Stimulated activated CD8-positive, alpha-beta memory T cell treated with anti-CD3 and anti-CD28 coated beads, Interleukin-12 subunit alpha, Interleukin-12 subunit beta, amount 100 ng/mL, for 1 hour (primary cell): ENCODE measurements around the gene KCNQ1.

Experiments used
- DNase-seq: peaks from one replicate; pipeline ENCODE4 v3.0.0-alpha.2; 2020; ENCODE audit warnings: low read depth

KCNQ1 gene

DNA sequence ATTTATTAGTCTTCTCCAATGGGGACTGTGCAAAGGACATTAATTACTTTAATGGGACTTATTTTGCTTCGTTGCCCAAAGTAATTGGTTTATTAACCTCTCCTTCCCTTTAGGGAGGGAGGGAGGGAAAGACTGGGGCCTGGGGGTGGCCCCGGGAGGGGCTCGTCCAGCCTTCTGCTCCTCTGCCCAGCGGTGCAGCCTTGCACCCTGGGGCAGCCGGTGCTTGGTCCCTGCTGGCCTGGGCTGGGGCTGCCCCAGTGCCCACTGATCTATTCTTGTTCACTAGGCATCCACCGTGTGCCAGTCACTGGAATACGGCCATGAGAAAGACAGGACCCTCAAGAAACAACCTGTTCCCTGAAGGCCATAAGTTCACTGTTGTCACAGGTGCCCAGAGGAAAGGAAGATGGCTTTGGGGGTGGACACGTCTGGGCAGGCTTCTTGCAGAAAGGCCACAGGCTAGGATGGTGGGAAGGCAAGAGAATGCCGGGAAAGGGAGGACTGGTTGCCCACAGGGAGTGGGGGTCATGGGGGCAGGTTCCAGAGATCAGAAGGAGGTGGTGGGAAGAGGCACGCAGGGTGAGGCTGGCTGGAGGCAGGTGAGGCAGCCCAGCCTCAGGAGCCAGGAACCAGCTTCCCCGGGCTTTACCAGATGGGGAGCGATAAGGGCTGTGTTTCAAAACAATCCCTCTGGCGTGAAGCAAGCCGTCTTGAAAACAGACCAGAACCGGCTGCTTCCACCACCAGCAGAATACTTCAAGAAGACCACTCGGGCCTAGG lies 302.6 kb downstream of the KCNQ1 start:
- no peak for DNase-seq

DNA sequence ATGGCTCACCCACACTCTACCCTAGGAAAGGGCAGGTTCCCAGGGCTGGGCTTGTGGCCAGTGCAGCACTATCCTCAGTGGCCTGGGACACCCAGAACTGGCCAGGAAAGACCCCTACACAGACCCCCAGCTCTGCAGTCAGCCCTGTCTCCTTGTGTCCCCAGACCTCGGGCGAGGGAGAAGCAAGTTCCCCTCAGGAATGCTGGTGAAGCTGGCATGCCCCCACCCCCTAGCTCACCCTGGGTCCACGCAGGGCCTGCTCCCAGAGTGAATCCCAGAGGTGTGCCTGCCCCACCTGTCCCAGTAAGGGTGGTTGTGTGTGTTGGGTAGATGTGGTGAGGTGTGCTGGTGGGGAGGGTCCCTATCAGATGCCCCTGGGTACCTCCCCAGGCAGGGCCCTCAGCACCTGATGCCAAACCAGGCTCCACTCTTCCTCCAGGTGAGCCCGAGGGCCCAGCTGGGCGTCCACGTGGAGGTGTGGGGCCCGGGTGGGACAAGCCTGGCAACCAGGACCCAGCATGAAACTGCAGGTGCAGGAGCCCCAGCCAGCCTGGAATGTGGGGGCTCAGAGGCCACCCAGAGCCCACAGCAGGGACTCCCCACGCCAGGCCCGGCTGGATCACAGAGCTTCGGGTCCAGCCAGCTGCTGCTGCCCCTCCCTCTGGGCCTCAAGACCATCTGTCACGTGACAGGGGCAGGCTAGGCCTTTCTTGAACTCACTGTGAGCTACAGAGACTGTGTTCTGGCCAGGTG lies 303.4 kb downstream of the KCNQ1 start:
- no peak for DNase-seq

DNA sequence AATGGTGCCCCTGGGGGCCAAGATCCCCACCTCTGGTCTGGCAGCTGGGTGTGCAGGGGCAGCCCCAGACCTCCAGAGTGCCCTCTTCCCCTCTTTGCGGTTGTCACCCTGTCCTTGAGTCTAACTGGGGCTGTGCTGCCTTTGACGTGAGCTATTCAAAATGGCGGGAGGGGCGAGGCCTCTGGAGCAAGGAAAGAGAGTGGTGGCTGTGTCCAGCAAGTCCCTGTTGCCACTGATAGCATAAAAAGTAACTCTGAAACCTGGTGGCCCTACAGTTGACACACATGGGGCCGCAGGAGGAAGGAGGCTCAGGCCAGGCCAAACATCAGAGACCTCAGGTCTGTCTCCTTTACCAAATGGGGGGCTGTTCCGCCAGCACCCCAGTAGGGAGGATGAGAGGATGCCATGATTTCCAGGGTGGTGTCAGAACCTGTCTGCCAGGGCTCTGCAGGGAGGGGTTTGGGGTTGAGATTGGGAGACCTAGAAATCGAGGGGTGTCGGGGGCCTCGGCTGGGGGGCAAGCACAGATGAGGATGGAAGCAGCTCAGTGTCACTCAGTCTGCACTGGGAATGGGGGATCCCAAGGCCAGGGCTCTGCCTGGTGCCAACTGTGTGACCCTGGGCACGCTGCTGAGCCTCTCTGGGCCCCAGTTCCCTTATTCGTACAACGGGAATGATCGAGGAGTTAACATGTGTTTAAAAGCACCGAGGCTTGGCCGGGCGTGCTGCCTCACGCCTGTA lies 304.2 kb downstream of the KCNQ1 start:
- no peak for DNase-seq

DNA sequence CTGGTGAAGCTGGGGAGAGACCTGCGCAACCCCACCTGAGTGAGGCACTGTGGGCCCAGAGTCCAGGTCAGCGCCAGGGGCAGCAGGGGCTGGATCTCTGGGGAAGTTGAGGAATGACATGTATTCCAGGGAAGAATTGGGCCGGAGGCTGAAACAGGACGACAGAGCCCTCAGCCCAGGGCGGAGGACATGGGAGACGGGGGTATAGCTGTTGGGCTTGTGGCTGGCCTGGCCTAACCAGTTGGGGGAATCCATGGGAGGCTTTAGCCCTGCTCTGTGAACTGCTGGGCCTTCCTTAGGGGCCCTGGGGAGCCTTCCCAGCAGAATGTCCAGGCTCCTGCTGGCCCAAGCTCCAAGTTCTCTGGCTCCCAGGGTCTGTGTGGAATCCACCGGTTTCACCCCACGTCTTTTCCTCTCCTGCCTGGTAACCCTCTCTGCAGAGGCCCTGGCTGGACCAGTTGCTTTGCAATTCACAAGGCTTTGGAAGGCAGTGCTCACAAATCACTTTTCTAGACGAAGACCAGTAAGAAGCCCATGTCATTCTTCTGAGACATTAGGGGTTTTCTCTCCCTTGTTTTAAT lies 305.4 kb downstream of the KCNQ1 start:
- DNase-seq, result no peak

DNA sequence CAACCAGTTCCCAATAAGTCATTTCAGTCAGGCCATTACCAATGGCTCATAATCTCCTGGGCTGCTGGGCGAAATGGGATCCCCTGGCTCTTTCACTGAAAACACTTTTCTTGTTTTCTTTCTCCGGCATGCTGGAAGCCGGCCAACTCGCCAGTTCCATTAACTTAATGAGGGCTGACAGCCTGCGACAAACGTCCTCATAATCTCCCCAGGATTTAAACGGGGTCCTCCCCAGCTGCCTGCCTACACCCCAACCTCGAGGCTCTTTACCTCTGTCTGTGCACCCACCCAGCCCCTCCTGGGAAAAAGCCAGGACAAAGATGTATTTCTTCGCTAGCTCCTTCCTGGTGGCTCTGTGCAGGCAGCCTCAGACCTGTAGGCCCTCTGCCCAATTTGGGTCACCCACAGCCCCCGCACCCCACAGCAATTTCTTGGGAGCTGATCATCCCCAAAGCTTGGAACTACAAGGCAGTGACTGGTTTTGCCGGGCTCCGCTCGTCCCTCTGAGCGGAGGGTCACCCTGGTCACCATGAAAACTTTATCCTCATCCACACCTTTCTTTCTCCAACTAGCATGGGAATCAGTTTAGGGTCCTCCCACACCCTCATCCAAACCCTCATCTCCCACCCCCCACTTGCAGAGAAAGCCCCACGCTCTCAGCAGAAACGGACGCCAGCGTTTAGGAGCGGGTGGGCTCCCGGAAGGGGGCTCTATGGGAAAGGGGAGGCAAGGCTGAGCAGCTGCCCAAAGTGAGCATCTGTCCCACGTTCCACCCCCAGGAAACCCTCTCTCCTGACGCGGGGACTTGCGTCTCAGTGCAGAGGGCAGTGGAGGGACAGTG lies 306.1 kb downstream of the KCNQ1 start:
- no peak for DNase-seq

DNA sequence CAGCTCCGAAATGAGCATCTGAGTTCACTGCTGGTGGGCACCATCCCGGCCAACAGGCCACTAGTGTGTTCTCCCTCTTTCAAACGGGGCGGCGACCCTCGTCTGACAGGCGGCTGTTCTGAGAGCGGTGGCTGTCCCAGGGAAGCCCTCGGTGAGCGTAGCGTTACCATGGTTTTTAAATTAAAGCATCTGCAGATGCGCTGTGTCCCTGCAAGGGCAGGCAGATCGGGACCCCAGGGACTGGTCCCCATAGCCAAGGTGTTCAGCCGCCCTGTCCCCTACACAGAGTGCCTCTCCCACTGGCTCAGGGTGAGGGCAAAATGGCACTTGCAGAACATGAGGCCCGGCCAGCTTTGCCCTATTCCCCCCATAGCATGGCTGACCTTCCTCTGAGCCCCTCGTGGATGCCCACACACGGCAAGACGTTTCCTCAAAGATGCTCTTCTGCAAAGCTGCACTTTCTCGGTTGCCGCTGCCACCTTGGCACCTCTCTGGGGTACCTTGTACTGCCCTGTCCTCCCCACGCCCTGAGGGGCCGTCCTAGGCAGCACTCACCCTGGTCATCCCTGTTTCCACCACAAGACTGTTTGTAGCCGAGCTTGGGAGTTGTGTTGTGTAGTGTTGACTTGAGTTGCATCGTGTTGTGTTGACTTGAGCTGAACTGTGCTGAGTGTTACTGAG lies 306.9 kb downstream of the KCNQ1 start:
- no peak for DNase-seq

DNA sequence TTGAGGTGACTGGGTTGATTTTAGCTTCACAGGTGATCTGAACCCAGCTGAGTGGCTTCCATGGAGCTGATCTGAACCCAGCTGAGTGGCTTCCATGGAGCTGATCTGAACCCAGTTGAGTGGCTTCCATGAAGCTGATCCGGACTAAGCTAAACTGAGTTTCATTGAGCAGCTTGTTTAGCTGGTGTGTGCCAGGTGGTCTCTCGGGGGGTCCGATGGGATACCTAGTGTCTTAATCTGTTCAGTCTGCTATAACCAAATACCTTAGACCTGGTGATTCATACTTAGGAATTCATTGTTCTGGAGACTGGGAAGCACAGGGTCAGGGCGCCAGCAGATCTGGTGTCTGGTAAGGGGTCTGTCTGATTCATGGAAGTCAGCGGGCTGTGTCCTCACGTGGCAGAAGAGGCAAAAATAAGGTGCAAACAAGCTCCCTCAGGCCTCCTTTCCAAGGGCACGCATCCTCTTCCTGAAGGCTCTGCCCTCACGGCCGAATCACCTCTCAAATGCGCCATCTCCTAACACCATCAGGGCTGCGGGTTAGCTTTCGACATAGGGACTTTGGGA lies 307.5 kb downstream of the KCNQ1 start:
- DNase-seq, result no peak

DNA sequence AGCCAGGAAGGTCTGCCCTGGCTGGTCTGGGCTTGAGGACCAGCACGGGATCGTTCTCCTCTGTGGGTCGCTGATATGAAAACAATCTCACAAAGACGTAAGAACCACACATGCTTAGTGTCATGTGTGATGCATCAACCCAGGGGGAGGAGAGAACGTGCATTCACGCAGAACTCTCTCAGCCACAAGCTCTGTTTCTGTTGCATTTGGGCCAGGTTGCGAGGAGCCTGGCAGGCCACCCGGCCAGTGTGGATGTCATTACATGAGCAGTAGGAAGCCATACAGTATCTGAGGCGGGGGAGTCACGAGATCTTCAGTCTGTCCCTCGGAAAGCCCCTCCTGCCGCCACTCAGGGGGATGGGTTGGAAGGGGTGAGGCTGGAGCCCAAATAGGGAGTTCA lies 308.1 kb downstream of the KCNQ1 start:
- DNase-seq, result no peak

DNA sequence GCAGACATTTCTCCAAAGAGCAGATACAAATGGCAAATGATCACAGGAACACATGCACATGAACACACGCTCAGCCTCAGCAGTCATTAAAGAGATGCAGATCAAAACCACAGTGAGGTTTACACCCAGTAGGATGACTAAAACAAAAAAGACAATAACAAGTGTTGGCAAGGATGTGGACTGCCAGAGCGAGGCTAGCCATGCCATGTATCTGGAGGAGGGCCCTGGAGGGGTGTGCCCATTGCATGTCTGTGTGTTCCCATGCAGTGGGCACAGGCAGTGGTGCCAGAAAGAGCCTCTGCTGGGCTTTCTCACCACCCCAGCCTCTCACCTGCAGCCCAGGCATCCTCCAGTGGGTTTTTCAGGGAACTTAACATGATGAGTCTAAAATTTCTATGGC lies 309.2 kb downstream of the KCNQ1 start:
- DNase-seq, result no peak

DNA sequence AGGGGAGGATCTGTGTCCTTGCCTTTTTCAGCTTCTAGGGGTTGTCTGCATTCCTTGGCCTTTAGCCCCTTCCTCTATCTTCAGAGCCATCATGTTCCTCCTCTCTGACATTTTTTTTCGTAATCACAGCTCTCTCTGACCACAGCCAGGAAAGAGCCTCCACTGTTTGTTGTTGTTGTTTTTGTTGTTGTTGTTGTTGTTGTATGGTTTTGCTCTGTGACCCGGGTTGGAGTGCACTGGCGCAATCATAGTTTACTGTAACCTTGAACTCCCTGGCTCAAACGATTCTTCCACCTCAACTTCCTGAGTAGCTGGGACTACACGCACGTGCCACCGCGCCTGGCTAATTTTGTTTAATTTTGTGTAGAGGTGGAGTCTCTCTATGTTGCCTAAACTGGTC lies 310.3 kb downstream of the KCNQ1 start:
- DNase-seq, result no peak

DNA sequence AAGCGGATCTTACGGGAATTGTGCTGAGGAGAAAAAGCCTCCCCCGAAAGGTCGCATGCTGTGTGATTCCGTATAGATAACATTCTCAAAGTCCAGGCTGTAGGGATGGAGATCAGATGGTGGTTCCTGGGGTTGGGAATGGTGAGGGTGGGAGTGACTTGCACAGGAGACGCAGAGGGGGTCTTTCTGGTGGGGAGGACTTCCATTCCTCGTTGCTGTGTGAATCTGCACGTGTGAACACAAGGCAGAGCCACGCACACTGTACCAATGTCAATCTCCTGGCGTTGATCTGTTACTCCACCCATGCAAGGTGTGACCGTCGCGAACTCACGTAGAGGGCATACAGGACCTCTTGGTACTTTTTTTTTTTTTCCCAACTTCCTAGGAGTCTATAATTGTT lies 313.9 kb downstream of the KCNQ1 start:
- DNase-seq, result no peak

DNA sequence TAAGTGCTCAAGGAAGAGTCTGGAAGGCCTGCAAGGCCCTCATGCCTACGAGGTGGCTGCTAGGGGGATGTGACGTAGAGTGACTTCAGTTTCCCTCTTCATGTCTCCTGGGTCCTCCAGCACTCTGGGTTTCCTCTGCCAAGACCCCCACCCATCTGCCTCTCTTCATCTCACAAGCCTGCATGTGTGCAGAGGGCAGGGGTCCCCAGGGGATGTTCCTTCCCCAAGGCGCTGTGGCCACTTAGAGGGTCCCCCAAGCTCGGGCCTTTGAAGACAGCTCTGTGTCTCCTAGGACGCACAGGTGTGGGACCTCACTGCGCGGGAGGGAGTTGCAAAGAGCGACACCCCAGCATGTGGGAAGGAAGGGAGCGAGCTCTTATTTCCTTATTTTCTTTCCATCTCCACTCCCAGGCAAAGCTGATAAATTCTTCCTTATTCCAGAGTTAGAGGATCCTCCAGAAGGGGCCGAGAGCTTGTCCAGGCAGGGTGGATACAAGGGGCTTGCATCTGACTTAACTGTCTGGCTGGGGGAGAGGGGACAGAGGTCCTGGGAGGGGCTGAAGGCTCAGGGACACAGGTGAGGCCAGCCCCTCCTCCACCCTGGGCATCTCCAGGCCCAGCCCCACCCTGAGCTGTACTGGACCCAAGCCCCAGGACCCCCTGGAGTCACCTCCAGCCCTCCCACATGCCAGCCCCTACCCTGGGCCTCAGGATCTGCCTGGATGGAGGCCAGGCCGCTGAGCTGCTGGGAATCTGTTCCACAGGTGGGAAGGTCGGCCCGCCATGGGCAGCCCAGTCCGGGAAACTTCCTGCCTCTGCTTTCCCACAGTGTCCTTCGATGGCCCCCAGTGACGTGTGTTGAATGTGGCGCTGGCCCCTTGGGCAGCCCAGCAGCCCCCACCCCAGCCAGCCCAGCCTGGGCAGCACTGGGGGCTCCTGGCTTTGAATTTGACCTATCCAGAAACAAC lies 314.7 kb downstream of the KCNQ1 start:
- no peak for DNase-seq

DNA sequence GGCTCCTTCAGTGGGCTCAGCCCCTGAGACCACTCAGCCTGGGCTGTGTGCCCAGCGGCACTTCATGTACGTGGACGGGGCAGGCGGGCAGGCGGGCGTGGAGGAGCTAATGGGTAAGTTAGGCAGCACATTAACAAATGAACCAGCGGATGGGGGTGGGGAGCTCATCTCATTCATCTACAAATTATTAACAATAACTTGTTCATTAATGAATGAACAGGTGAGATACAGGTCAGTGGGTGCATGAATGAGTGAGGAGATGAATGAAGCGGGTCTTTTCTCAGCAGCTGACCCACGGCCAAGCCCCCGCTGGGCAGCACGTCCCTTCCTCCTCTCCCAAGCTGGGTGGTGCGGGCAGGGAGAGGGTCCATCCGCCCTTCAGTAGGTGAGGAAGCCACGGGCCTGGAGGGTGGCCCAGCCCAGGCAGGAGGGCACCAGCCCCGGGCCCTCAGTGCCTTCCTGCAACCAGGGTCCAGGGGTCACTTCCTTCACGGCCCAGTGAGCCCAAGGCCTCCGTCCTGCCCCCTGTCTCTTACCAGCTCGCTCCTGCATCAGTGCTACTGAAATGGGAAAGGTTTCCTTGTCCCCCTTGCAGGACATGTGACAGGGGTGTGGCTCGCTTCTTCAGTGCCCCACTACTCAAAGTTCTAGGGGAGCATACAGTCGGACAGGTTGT lies 315.5 kb downstream of the KCNQ1 start:
- no peak for DNase-seq

DNA sequence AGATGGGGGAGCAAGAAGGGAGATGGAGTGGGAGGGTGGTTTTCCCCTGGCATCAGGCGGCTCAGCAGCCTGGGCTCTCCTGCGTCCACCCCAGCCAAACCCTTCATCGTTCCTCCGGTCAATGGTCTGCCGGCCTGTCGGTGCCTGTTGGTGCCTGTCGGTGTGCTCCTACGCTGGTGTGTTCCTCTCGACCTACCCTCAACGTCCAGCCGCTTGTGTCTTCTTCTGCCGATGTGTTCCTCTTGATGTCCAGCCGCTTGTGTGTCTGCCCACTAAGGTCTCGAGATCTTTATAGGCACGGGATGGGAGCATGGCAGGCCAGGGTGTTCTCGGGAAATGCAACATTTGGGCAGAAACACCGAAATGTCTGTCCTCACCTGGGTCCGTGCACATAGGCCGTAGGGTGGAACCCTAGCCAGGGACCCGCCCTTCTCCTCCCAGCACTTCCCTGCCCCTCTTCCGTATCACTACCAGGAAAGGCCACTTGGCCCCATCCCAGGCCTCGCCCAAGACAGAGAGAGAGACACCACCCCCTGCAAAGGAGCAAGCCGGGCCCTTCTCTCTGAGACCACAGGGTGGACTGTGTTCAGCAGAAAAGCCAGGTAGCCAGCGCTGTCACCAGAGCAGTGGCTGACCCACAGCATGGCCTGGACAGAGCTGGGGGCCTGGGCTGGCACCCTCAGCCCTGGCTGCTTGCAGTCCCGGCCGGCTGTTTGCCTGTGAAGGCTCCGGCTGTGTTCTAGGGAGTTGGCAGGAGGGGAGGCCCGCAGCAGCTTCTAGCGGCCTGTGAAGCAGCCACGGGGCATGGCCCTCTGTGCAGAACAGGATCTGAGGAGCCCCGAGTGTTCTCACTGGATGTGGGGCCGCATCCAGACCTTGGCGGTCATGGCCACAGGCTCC lies 316.6 kb downstream of the KCNQ1 start:
- no peak for DNase-seq

DNA sequence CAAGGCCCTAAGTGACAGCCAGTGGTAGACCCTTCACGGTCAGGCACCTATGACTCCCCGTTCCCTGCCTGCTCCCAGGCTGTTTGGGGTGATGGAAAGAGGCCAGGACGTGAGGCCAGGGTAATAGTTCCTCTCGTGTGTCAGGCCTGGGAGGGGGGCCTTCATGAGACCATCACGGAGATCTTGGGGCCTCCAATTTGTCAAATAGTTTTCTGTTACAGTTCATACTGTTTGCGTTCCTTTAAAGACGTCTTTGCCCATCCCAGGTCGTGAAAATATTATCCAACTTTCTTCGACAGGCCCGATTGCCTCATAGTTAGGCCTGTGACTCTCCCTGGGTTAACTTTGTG lies 317.2 kb downstream of the KCNQ1 start:
- no peak for DNase-seq

DNA sequence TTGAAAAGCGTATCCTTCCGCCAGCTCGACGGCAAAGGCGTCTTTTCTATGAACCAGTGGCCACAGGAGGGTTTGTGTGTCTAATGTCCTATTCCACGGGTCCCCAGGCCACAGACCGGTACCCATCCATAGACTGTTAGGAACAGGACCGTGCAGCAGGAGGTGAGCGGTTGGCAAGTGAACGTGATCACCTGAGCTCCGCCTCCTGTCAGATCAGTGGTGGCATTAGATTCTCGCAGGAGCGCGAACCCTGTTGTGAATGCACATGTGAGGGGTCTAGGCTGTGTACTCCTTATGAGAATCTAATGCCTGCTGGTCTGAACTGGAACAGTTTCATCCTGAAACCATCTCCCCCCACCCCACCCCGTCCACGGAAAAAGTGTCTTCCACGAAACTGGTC lies 317.6 kb downstream of the KCNQ1 start:
- DNase-seq, result no peak

DNA sequence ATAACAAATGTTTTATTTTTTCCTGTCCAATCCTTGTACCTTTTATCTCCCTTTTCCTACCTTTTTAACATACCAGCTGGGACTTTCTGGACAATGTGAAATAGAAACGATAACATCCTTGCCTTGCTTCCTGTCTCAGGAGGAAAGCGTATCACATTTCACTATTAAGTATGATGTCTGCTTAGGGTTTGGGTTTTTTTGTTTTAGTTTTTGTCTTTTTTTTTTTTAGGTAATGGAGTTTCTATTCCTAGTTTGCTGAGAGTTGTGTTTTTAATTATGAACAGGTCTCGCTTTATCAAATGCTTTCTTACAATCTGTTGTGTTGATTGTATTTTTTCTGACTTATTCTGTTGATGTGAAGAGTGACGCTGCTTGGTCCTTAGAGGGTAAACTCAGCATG lies 319.2 kb downstream of the KCNQ1 start:
- no peak for DNase-seq

DNA sequence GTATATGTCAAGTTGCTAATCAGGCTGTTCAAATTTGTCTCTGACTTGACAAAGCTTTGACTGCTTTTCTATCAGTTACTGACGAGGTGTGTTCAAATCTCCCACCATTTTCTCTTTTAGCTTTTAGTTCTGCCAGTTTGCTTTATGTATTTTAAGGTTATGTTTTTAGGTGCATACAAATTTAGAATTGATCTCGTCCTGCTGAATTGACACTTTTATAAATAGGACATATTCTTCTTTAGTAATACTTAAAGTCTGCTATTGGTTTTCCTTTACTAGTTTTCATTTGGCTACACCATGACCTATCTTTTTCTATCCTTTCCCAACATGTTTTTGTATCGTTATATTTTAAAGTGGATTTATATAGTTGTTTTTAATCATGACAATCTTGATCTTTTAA lies 320.7 kb downstream of the KCNQ1 start:
- no peak for DNase-seq
